Transverse colon (tissue), 4 donors: ENCODE data around the gene DUSP21. TPM values are rescaled to one million over a fixed set of nuclear protein-coding genes. Genes with fewer than 3 reads are reported as not detected.

Experiments
- DNase-seq: peaks from one replicate; pipeline ENCODE4 v3.0.0-alpha.2; 2019
- H3K27ac ChIP-seq, 4 donors: fragments of 200-600 bp; sonication (generic); 2 replicates each; pipeline ENCODE4 v1.5.1; 2016 to 2018; ENCODE audit warnings: inconsistent platforms in 4 of 4
- H3K27me3 ChIP-seq: fragments of 200-600 bp; sonication (generic); 2 replicates; pipeline ENCODE4 v1.5.1; 2017; ENCODE audit warnings: inconsistent platforms
- H3K36me3 ChIP-seq, 4 donors: fragments of 200-600 bp; sonication (generic); 2 replicates each; pipeline ENCODE4 v1.5.1; 2017 to 2019; ENCODE audit warnings: inconsistent platforms in 4 of 4
- H3K4me1 ChIP-seq, 4 donors: fragments of 200-600 bp; sonication (generic); 2 replicates each; pipeline ENCODE4 v1.5.1; 2017 to 2020; ENCODE audit warnings: inconsistent platforms in 4 of 4
- H3K4me3 ChIP-seq, 4 donors: fragments of 200-600 bp; sonication (generic); 1 replicate in 1 of 4; 2 replicates in 3 of 4; pipeline versions ENCODE4 v1.5.1 to v1.6.1; 2017 to 2019; ENCODE audit warnings: inconsistent platforms in 4 of 4
- H3K9me3 ChIP-seq, 2 donors: fragments of 200-600 bp; sonication (generic); 2 replicates each; pipeline ENCODE4 v1.5.1; 2017 to 2019; ENCODE audit warnings: inconsistent platforms in 2 of 2
- EP300 ChIP-seq: sonication (generic); formaldehyde crosslinking; IDR thresholded peaks from one replicate; pipeline ENCODE4 v1.6.1; 2017; ENCODE audit warnings: antibody characterized with exemption, low read depth
- POLR2A ChIP-seq: fragments of 450-650 bp; IDR thresholded peaks from one replicate; pipeline ENCODE4 v1.6.1; 2016; ENCODE audit warnings: antibody characterized with exemption, mild to moderate bottlenecking, moderate library complexity
- POLR2AphosphoS5 ChIP-seq, 3 donors: sonication (generic); formaldehyde crosslinking; IDR thresholded peaks; one replicate each; pipeline ENCODE4 v1.6.1; 2016; ENCODE audit warnings: antibody characterized with exemption in 3 of 3
- WGBS, 2 donors: methylation state at CpG; one replicate each; pipeline ENCODE4 v1.1.5; 2018; ENCODE audit warnings: low coverage in 1 of 2; 5-methylcytosine and 5-hydroxymethylcytosine counted together
- in situ Hi-C, 4 donors: fragments of 200-750 bp; cut with MboI; loops; one replicate each; pipeline versions ENCODE4 v1.15.0 to v1.15.1; 2017; ENCODE audit warnings: low sequenced_read_pairs in 3 of 4, low pct_ligation_motif_present in 1 of 4, low pct_unique_long_range_greater_than_20kb in 1 of 4
- intact Hi-C: fragments of 100-400 bp; cut with DNase I; formaldehyde crosslinking; loops from one replicate; pipeline ENCODE4 v1.15.1; 2023; ENCODE audit warnings: low total_unique reads
- total RNA-seq, 4 donors: library from RNA; depleted of rRNA; stranded (reverse); fragments of >200 nt; gene quantifications; one replicate each; pipeline ENCODE4 v1.1.0, GENCODE V29; 2016
- TF ChIP-seq, protein P1 (sequence below), 5 experiments: fragments of 200-600 bp in 3 of 5; fragments of 450-650 bp in 2 of 5; sonication (generic) in 3 of 5; IDR thresholded peaks; 1 replicate in 2 of 5; 2 replicates in 3 of 5; pipeline ENCODE4 v1.5.1; 2016 to 2017; ENCODE audit warnings: antibody characterized with exemption in 5 of 5, inconsistent platforms in 3 of 5, mild to moderate bottlenecking in 2 of 5, moderate library complexity in 1 of 5

Gene DUSP21
- not detected for total RNA-seq

DNA sequence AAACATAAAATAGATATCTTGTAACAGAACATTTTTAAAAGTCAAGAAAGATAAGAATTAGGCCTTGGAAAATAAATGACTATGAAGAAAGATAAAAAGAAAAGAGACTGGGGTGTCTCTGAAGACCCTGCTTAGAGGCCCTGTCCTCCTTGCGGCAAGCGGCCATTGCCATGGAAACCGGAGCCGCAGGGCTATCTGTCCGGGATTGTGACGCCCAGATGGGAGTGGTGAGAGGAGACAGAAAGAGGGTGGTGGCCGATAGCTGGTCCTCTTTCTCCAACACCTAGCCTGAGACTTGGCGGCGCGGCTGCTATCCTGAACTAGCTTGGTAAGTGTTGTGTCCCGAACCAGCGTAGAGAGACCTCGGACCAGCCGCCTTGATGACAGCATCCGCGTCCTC is at the start of gene DUSP21:
Gene DUSP21, plus strand, starts transcription at position 269 of the 400 bp plus-strand sequence. Its CDS starts 112 bp downstream, at position 381.
- intact Hi-C loops, result no loop called here
- no peak within 1 kb of the TSS for H3K27ac ChIP-seq
- TF ChIP-seq EP300 (no peak), POLR2AphosphoS5 (IDR thresholded peaks at IDR 0.05) (no peak), POLR2A (no peak)
- TF ChIP-seq, protein P1, sequence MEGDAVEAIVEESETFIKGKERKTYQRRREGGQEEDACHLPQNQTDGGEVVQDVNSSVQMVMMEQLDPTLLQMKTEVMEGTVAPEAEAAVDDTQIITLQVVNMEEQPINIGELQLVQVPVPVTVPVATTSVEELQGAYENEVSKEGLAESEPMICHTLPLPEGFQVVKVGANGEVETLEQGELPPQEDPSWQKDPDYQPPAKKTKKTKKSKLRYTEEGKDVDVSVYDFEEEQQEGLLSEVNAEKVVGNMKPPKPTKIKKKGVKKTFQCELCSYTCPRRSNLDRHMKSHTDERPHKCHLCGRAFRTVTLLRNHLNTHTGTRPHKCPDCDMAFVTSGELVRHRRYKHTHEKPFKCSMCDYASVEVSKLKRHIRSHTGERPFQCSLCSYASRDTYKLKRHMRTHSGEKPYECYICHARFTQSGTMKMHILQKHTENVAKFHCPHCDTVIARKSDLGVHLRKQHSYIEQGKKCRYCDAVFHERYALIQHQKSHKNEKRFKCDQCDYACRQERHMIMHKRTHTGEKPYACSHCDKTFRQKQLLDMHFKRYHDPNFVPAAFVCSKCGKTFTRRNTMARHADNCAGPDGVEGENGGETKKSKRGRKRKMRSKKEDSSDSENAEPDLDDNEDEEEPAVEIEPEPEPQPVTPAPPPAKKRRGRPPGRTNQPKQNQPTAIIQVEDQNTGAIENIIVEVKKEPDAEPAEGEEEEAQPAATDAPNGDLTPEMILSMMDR (IDR thresholded peaks at IDR 0.05), result no peak
- in situ Hi-C loops, result no loop called here
- no peak for DNase-seq
- H3K27me3 ChIP-seq, result no peaks in the 10 kb centered on the region
- WGBS, 2 donors, result 94% methylated on average over 16 of the region's 16 CpGs; no CpG with 5 or more reads in 1 of the 2 donors
- no peaks in the 10 kb centered on the region for H3K4me1 ChIP-seq
- no peaks in the 10 kb centered on the region for H3K36me3 ChIP-seq
- H3K9me3 ChIP-seq, result no peaks in the 10 kb centered on the region
- H3K4me3 ChIP-seq, result no peak within 1 kb of the TSS

DNA sequence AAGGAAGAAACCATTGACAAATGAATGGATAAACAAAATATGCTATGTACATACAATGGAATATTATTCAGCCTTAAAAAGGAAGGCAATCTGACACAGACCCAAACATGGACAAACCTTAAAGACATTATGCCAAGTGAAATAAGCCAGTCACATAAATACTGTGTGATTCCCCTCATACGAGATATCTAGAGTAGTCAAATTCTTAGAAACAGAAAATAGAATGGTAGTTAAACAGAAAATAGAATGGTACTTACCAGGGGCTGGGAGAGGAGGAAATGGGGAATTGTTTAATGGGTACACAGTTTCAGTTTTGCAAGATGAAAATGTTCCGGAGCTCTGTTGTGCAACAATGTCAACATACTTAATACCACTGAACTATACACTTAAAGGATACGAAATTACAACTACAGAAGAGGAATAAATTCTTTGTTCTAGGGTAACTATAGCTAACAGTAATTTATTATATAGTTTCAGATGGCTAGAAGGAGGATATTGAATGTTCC is 47.8 kb upstream of the DUSP21 start:
- WGBS, 2 donors, result 34 to 59% methylated on average over 2 to 3 of the region's 3 CpGs
- in situ Hi-C loops, result no loop called here
- DNase-seq, result no peak
- Histone ChIP-seq H3K9me3 (no peaks in the 10 kb centered on the region), H3K36me3 (no peaks in the 10 kb centered on the region), H3K4me3 (no peak overlapping the region), H3K27me3 (no peaks in the 10 kb centered on the region), H3K27ac (no peak overlapping the region), H3K4me1 (no peaks in the 10 kb centered on the region)
- TF ChIP-seq EP300 (no peak), POLR2AphosphoS5 (IDR thresholded peaks at IDR 0.05) (no peak), POLR2A (no peak)
- TF ChIP-seq, protein P1 (IDR thresholded peaks at IDR 0.05), result no peak
- intact Hi-C loops, result no loop called here

DNA sequence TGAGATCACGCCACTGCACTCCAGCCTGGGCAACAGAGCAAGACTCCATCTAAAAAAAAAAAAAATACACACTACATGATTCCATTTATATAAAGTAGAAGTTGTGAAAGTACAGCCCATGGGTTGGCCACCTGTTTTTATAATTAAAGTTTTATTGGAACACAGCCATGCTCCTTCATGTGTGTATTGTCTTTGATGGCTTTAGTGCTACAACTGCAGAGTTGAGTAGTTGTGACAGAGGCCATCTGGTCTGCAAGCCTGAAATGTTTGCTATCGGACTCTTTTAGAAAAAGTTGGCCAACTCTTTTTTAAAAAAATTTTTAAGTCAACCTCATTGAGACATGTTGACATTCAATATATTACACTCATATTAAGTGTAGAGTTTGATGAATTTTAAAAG is 41.2 kb upstream of the DUSP21 start:
- in situ Hi-C loops (no loop called here), intact Hi-C loops (no loop called here)
- Histone ChIP-seq H3K27ac (no peak overlapping the region), H3K9me3 (no peaks in the 10 kb centered on the region), H3K4me1 (no peaks in the 10 kb centered on the region), H3K4me3 (no peak overlapping the region), H3K36me3 (no peaks in the 10 kb centered on the region), H3K27me3 (no peaks in the 10 kb centered on the region)
- TF ChIP-seq POLR2AphosphoS5 (IDR thresholded peaks at IDR 0.05) (no peak), POLR2A (no peak), EP300 (no peak)
- TF ChIP-seq, protein P1 (IDR thresholded peaks at IDR 0.05), result no peak
- WGBS, 2 donors, result 85% methylated on average over 2 of the region's 2 CpGs; no CpG with 5 or more reads in 1 of the 2 donors
- DNase-seq, result no peak

DNA sequence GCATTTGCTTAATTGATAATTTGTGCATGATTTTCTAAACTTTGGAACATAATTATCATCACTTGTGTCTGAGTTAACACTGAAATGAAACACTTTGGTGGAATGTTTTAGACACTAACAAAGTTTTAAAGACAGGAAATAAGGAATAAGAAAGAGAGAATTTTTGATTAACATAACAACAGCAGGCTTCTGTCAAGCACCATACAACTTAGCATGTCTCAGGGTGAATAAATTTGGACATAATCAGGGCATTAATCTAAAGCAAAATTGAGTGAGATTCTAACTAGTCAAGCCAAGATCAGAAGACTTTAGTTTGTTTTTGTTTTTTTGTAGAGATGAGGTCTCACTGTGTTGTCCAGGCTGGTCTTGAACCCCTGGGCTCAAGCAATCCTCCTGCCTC is 28.1 kb upstream of the DUSP21 start:
- Histone ChIP-seq H3K9me3 (no peaks in the 10 kb centered on the region), H3K27ac (no peak overlapping the region), H3K36me3 (no peaks in the 10 kb centered on the region), H3K4me1 (no peaks in the 10 kb centered on the region), H3K27me3 (no peaks in the 10 kb centered on the region), H3K4me3 (no peak overlapping the region)
- TF ChIP-seq EP300, result no peak
- no peak for TF ChIP-seq POLR2AphosphoS5 (IDR thresholded peaks at IDR 0.05)
- TF ChIP-seq, protein P1 (IDR thresholded peaks at IDR 0.05), result no peak
- TF ChIP-seq POLR2A, result no peak
- no peak for DNase-seq
- intact Hi-C loops (no loop called here), in situ Hi-C loops (no loop called here)
